GM12864 (cell line): ENCODE results near the gene PFAS.

Experiments
- DNase-seq: peaks from one replicate; pipeline ENCODE4 v3.0.0-alpha.2; 2011; ENCODE audit warnings: low read depth
- H3K4me3 ChIP-seq: 2 replicates; pipeline ENCODE4 v1.5.1; 2011; ENCODE audit warnings: mild to moderate bottlenecking, low read depth, low read length, control low read depth
- TF ChIP-seq, protein P1 (sequence below): IDR thresholded peaks from 2 replicates; pipeline ENCODE4 v1.5.1; 2011; ENCODE audit warnings: low read depth, mild to moderate bottlenecking, moderate library complexity, low read length, control low read depth, inconsistent platforms; ENCODE audit errors: missing control alignments

The PFAS gene

DNA sequence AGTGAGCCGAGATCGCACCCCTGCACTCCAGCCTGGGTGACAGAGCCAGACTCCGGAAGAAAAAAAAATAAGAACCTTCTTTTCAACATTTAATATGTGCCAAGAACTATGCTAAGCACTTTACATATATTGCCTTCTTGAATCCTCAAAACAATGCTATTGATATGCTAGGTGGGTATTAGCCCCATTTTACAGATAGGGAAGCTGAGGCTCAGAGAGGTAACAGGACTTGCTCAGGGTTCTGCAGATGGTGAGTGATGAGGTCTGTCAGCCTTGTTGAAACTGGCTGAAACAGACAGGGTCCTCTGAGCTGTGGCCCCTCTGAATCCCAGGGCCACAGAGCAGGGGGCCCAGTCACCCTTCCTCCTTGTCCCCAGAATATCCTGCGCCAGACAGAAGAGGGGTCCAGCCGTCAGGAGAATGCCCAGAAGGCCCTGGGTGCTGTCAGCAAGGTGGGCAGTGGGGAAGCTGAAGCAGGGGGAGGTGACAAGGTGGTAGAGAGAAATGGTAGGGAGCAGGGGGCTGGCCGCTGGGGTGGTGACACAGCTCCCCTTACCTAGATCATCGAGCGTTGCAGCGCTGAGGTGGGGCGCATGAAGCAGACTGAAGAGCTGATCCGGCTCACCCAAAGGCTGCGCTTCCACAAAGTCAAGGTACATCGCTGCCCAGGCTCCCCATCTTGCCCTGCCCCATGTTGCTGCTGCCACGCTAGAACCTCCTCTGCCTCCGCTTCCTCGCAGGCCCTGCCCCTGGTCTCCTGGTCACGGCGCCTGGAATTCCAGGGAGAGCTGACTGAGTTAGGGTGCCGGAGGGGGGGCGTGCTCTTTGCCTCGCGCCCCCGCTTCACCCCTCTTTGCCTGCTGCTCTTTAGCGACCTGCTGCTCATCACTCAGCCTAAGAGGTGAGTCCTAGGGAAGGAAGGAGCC, 69.2 kb downstream of the PFAS start:
- TF ChIP-seq, protein P1, sequence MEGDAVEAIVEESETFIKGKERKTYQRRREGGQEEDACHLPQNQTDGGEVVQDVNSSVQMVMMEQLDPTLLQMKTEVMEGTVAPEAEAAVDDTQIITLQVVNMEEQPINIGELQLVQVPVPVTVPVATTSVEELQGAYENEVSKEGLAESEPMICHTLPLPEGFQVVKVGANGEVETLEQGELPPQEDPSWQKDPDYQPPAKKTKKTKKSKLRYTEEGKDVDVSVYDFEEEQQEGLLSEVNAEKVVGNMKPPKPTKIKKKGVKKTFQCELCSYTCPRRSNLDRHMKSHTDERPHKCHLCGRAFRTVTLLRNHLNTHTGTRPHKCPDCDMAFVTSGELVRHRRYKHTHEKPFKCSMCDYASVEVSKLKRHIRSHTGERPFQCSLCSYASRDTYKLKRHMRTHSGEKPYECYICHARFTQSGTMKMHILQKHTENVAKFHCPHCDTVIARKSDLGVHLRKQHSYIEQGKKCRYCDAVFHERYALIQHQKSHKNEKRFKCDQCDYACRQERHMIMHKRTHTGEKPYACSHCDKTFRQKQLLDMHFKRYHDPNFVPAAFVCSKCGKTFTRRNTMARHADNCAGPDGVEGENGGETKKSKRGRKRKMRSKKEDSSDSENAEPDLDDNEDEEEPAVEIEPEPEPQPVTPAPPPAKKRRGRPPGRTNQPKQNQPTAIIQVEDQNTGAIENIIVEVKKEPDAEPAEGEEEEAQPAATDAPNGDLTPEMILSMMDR: no peak
- DNase-seq: no peak
- H3K4me3 ChIP-seq: no peak overlapping the region
